Measurements from ENCODE around the gene RASSF4.
"Not testable (repeated sequence)": the region's sequence is repeated elsewhere in the genome, so short reads cannot be mapped to it uniquely, and the experiment has no call there.

RASSF4 gene

DNA sequence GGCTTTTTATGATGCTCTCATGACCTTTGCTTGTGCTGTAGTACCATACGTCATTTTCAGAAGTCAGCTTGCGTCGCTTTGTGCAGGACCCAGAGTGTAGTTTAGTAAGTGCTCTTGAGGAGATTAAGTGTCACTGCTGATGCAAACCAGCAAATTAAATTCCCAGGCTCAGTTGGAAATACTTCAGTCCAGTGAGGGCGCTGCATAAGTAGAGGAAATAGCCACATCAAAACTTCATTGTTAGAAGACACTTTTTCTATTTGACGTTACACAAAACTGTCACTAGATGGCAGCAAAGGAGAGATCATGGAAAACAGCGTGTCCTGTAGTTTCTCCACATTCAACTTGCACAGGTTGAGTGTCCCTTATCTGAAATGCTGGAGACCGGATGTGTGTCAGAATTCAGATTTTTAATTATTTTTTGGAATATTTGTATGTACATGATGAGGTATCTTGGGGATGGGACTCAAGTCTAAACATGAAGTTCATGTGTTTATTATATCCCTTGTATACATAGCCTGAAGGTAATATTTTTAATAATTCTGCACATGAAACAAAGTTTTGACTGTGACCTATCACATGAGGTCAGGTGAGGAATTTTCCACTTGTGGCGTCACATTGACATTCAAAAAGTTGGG is 49.0 kb downstream of the RASSF4 start:
- no peak for DNase-seq
- Mint-ChIP-seq H3K4me3 (no peak overlapping the region), H3K9me3 (peaks cover 0 to 4% of the 10 kb centered on the region in 2 donors), H3K4me1 (peaks cover 0 to 3% of the 10 kb centered on the region in 2 donors), H3K27me3 (no peaks in the 10 kb centered on the region), H3K27ac (no peak overlapping the region), H3K36me3 (peaks cover 12 to 29% of the 10 kb centered on the region in 2 donors)
- ATAC-seq (replicated peaks) = peak; percentile 79 to 85

DNA sequence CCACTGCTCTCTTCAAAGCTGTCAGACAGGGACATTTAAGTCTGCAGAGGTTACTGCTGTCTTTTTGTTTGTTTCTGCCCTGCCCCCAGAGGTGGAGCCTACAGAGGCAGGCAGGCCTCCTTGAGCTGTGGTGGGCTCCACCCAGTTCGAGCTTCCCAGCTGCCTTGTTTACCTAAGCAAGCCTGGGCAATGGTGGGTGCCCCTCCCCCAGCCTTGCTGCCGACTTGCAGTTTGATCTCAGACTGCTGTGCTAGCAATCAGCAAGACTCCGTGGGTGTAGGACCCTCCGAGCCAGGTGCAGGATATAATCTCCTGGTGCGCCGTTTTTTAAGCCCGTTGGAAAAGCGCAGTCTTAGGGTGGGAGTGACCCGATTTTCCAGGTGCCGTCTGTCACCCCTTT is 55.0 kb downstream of the RASSF4 start:
- H3K9me3 Mint-ChIP-seq; H3K4me1 Mint-ChIP-seq; DNase-seq; ATAC-seq (replicated peaks); H3K4me3 Mint-ChIP-seq; H3K27ac Mint-ChIP-seq; H3K27me3 Mint-ChIP-seq; H3K36me3 Mint-ChIP-seq: not testable (repeated sequence)

DNA sequence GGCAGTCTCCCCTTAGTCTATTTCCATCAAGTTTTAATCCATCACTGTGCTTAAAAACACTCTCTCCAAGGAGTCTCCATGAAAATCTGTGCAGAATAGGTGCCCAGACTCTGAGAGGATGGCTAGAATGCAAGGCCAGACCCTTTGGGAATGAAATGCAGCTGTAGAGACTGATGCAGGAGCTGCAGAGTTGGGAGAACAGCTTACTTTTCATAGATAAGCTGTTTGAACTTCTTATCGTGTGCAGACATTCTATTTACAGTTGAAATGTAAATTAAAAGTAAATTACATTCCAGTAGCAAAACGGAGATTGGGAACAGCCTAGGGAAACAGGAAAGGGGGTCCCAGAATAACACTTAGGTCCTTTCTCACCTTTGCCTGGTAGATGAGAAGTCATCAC is 56.0 kb downstream of the RASSF4 start:
- Mint-ChIP-seq H3K4me3 (no peak overlapping the region), H3K36me3 (peaks cover 0 to 2% of the 10 kb centered on the region in 2 donors), H3K9me3 (peaks cover 0 to 2% of the 10 kb centered on the region in 2 donors), H3K4me1 (no peaks in the 10 kb centered on the region), H3K27me3 (no peaks in the 10 kb centered on the region), H3K27ac (no peak overlapping the region)
- DNase-seq (no peak), ATAC-seq (replicated peaks) (no peak)

DNA sequence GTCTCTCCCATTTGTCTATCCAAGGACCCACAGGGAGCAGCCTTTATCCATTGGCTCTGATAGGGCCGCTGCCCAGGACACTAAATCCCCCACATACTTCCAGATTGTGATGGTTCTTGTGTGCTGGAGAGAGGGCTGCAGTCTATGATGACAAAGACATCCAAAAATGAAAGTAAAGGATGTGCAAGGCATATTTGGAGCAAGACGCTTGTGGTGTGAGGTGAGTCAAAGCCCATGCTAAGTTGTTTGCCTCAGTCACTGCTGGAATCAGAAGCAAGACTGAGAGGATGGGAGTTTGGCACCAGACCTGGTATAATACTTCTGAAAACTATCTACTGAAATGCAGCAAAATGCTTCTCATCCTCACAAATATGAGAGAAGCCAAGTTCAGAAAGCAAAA is 63.8 kb downstream of the RASSF4 start:
- H3K27me3 Mint-ChIP-seq = peaks cover 0 to 5% of the 10 kb centered on the region in 2 donors
- H3K9me3 Mint-ChIP-seq = peaks cover 9 to 18% of the 10 kb centered on the region in 2 donors
- H3K36me3 Mint-ChIP-seq = peaks cover 7 to 16% of the 10 kb centered on the region in 2 donors
- H3K4me1 Mint-ChIP-seq = no peaks in the 10 kb centered on the region
- H3K4me3 Mint-ChIP-seq = no peak overlapping the region
- no peak overlapping the region for H3K27ac Mint-ChIP-seq
- ATAC-seq (replicated peaks) = no peak
- DNase-seq = no peak

DNA sequence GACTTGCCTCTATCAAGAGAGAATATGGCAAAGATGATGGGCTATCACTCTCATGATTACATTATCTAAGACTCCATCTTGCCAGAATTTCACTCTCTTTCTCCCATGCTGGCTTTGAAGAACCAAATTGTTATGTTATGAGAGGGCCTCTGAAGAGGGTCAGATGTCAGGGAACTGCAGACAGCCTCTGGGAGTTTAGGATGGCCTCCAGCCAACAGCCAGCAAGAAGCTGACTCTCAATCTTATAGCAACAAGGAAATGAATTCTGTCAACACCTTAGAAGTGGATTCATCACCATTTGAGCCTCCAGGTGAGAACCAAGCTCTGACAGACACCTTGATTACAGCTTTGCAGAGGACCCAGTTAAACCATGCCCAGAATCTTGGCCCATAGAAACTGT is 74.7 kb downstream of the RASSF4 start:
- Mint-ChIP-seq H3K4me3 (no peak overlapping the region), H3K27ac (no peak overlapping the region), H3K36me3 (peaks cover 5 to 6% of the 10 kb centered on the region in 2 donors), H3K9me3 (peaks cover 12 to 17% of the 10 kb centered on the region in 2 donors), H3K4me1 (no peaks in the 10 kb centered on the region), H3K27me3 (peaks cover 14 to 24% of the 10 kb centered on the region in 2 donors)
- DNase-seq (no peak), ATAC-seq (replicated peaks) (no peak)

DNA sequence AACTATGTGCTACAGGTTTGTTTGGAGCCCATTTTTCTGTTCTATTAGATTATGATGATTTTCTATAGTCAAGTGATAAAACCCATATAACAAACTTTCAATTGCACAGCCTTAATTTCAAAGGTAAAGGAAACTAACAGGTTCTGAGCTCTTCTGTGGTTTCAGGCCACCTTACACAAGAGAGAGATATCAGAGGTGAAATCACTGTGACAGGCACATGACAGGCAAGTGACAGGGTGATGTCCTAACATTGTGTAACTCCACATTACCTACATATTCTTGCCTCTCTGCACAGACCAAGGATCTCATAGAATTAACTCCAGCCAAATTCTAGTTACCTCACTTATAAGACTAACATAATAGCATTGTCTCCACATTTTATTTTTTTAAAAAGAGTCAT is 76.1 kb downstream of the RASSF4 start:
- peaks cover 5% of the 10 kb centered on the region in 2 donors for H3K36me3 Mint-ChIP-seq
- H3K4me3 Mint-ChIP-seq = no peak overlapping the region
- ATAC-seq (replicated peaks) (no peak), DNase-seq (no peak)
- H3K27ac Mint-ChIP-seq = no peak overlapping the region
- H3K27me3 Mint-ChIP-seq = peaks cover 14 to 28% of the 10 kb centered on the region in 2 donors
- H3K4me1 Mint-ChIP-seq = no peaks in the 10 kb centered on the region
- peaks cover 11 to 16% of the 10 kb centered on the region in 2 donors for H3K9me3 Mint-ChIP-seq

DNA sequence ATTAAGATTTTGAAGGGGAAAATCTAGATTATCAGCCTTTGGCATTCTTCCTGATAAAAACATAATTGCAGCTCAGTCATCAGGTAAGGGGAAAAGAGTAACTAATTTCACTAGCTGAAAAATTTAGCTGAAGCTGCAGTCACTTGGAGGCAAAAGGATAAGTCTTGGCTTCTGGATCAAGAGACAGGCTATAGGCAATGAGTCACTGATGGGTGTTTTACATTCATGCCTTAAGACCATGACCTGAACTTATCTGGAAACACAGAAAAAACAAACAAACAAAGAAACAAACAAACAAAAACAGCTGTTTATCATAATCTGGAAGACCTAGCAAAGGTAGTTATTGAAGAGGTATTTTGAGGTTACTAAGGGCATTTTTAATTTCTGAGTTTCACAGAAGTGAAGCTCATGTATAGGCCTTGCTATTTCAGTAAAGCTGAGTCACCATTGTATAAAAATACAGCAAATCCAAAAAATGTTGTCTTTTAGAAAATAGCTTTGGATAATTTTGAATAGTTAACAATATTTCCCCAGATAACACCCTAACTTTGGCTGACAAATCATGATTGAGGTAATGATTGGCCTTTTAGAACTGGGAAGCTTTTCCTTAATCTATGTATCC is 81.4 kb downstream of the RASSF4 start:
- DNase-seq (no peak), ATAC-seq (replicated peaks) (no peak)
- Mint-ChIP-seq H3K4me3 (no peak overlapping the region), H3K36me3 (no peaks in the 10 kb centered on the region), H3K4me1 (peaks cover 0 to 2% of the 10 kb centered on the region in 2 donors), H3K27me3 (peaks cover 5 to 17% of the 10 kb centered on the region in 2 donors), H3K27ac (no peak overlapping the region), H3K9me3 (peaks cover 4 to 9% of the 10 kb centered on the region in 2 donors)

DNA sequence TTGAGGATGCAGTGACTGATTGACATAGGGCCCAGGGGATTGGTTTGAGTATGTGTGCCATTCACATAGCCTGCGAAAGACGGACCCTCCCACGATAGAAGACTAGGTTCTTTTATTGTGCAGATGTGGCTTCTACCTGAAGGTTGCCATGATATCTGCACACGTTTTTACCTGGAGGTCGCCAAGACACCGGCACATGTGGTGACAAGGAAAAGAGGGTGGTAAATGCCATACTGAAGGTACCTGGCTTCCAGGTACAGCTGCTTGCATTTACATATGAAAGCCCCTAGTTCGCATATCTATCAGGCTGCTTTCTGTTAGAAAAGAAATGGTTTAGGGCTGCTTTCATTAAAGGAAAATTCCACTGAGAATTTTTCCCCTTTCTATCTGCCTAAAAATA is 84.7 kb downstream of the RASSF4 start:
- H3K9me3 Mint-ChIP-seq = peaks cover 8 to 9% of the 10 kb centered on the region in 2 donors
- no peak overlapping the region for H3K4me3 Mint-ChIP-seq
- DNase-seq = no peak
- H3K4me1 Mint-ChIP-seq = peaks cover 0 to 2% of the 10 kb centered on the region in 2 donors
- H3K27me3 Mint-ChIP-seq = peaks cover 0 to 9% of the 10 kb centered on the region in 2 donors
- no peak overlapping the region for H3K27ac Mint-ChIP-seq
- no peaks in the 10 kb centered on the region for H3K36me3 Mint-ChIP-seq
- ATAC-seq (replicated peaks) = no peak

Data from stimulated activated naive B cell treated with anti-CD40 and anti-IgM and Interleukin-4, amounts not matched to agents 10 μg/mL and 1 μg/mL and 100 μg/mL, for 72 hours (primary cell).